SJSA1 (cell line): Measurements from ENCODE around the gene CD68. TPM values are rescaled to one million over a fixed set of nuclear protein-coding genes. Genes with fewer than 3 reads are reported as not detected.
"Not testable (repeated sequence)": the region's sequence is repeated elsewhere in the genome, so short reads cannot be mapped to it uniquely, and the experiment has no call there.

Experiments
- DNase-seq, 2 experiments: peaks; one replicate each; pipeline ENCODE4 v3.0.0-alpha.2; 2015 to 2020; ENCODE audit warnings: low spot score in 2 of 2, low read depth in 1 of 2
- H3K27ac ChIP-seq: fragments of 250-450 bp; sonication (Bioruptor Pico); 2 replicates; pipeline ENCODE4 v1.5.1; 2020; ENCODE audit warnings: mild to moderate bottlenecking, moderate library complexity
- H3K27me3 ChIP-seq: fragments of 250-450 bp; sonication (Bioruptor Pico); replicated peaks from 2 replicates; pipeline ENCODE4 v1.5.1; 2020; ENCODE audit warnings: mild to moderate bottlenecking, moderate library complexity
- H3K36me3 ChIP-seq: fragments of 250-450 bp; sonication (Bioruptor Pico); 2 replicates; pipeline ENCODE4 v1.5.1; 2020; ENCODE audit warnings: mild to moderate bottlenecking
- H3K4me1 ChIP-seq: fragments of 250-450 bp; sonication (Bioruptor Pico); replicated peaks from 2 replicates; pipeline ENCODE4 v1.6.1; 2021; ENCODE audit warnings: mild to moderate bottlenecking
- H3K4me3 ChIP-seq: fragments of 250-450 bp; sonication (Bioruptor Pico); 2 replicates; pipeline ENCODE4 v1.5.1; 2020; ENCODE audit warnings: mild to moderate bottlenecking
- H3K9me3 ChIP-seq: fragments of 250-450 bp; sonication (Bioruptor Pico); replicated peaks from 2 replicates; pipeline ENCODE4 v1.5.1; 2020; ENCODE audit warnings: mild to moderate bottlenecking
- total RNA-seq: library from RNA; depleted of rRNA; stranded (reverse); fragments of >200 nt; shearing (Covaris generic); gene quantifications from 2 replicates; pipeline ENCODE4 v1.2.3, GENCODE V29; 2014

The CD68 gene
- total RNA-seq, 1 experiment from 2014 or later, result 5.2 TPM

- not testable (repeated sequence) for H3K27ac ChIP-seq, DNase-seq, H3K4me1 ChIP-seq, H3K9me3 ChIP-seq, H3K27me3 ChIP-seq, H3K4me3 ChIP-seq
- peaks cover 87% of the 10 kb centered on the region for H3K36me3 ChIP-seq
Measured at GRCh38 chr17:7597561-7597960, 18.1 kb downstream of the CD68 start.

DNA sequence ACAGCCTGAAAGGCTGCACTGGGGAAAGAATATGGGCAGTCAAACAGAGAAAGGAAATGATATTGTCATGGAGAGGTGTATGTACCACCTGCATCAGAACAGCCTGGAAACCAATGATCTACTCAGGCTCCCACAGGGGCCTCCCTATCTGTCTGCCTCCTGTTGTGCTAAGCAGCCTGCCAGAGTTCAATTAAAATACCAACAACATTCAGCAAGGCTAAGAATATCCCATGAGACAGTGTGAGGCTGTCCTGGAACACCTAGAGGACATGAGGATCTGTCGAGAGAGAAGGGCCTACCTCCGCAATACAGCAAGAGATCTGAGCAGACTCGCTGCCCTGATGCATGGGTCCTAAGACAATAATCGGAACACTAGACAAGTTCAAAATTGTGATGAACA is 26.8 kb downstream of the CD68 start:
- Histone ChIP-seq H3K36me3 (peaks cover 47% of the 10 kb centered on the region), H3K27me3 (no peaks in the 10 kb centered on the region), H3K9me3 (no peaks in the 10 kb centered on the region), H3K4me1 (no peaks in the 10 kb centered on the region), H3K4me3 (no peak overlapping the region), H3K27ac (no peak overlapping the region)
- no peak for DNase-seq

DNA sequence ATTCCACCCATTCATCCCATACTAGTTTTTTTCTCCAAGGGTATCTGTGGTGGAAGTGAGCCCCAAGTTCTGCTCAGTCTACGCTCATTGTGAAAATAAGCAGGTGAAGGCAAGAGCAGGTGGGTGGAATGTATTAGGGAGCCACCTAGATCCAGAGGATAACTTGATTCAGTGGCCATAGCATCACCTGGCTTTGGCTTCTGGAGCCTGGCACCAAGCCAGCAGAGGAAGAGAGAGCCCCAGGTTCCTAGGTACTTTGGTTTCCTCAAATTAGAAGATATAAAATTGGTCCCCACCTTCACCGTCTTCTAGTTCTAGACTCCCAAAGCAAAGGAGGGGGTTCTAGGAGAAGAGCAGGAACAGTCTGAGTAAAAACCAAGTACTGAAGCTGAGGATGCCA is 31.2 kb downstream of the CD68 start:
- peaks cover 10% of the 10 kb centered on the region for H3K4me1 ChIP-seq
- no peak overlapping the region for H3K27ac ChIP-seq
- no peak for DNase-seq
- no peaks in the 10 kb centered on the region for H3K9me3 ChIP-seq
- no peak overlapping the region for H3K4me3 ChIP-seq
- no peaks in the 10 kb centered on the region for H3K27me3 ChIP-seq
- peaks cover 31% of the 10 kb centered on the region for H3K36me3 ChIP-seq

GRCh38 chr17:7611635-7612293 is 32.3 kb downstream of the CD68 start:
- Histone ChIP-seq H3K27ac (no peak overlapping the region), H3K9me3 (no peaks in the 10 kb centered on the region), H3K4me3 (no peak overlapping the region), H3K4me1 (peaks cover 10% of the 10 kb centered on the region), H3K36me3 (peaks cover 23% of the 10 kb centered on the region), H3K27me3 (no peaks in the 10 kb centered on the region)
- no peak for DNase-seq

GRCh38 chr17:7612294-7612640 is 32.8 kb downstream of the CD68 start:
- H3K4me1 ChIP-seq, result peaks cover 10% of the 10 kb centered on the region
- H3K9me3 ChIP-seq, result no peaks in the 10 kb centered on the region
- no peak overlapping the region for H3K4me3 ChIP-seq
- no peaks in the 10 kb centered on the region for H3K27me3 ChIP-seq
- no peak overlapping the region for H3K27ac ChIP-seq
- H3K36me3 ChIP-seq, result peaks cover 23% of the 10 kb centered on the region
- DNase-seq, result no peak

GRCh38 chr17:7613769-7614424 is 34.5 kb downstream of the CD68 start:
- peak in 1 of 2 experiments; percentile 38 for DNase-seq
- Histone ChIP-seq H3K27me3 (no peaks in the 10 kb centered on the region), H3K36me3 (peaks cover 23% of the 10 kb centered on the region), H3K4me3 (peak overlapping the region; percentile 83), H3K9me3 (no peaks in the 10 kb centered on the region), H3K4me1 (peaks cover 10% of the 10 kb centered on the region), H3K27ac (peak overlapping the region; percentile 13)

GRCh38 chr17:7614425-7615264 is 35.2 kb downstream of the CD68 start, which contains the start of gene FXR2:
Gene FXR2, minus strand, starts transcription at chr17:7614897. Its CDS starts 365 bp downstream, at chr17:7614532.
- Histone ChIP-seq H3K27me3 (no peaks in the 10 kb centered on the region), H3K9me3 (no peaks in the 10 kb centered on the region), H3K4me1 (peaks cover 10% of the 10 kb centered on the region), H3K4me3 (peak within 1 kb of the TSS; percentile 83), H3K27ac (peak within 1 kb of the TSS; percentile 13), H3K36me3 (peaks cover 20% of the 10 kb centered on the region)
- DNase-seq, result peak; percentile 99 to 100

DNA sequence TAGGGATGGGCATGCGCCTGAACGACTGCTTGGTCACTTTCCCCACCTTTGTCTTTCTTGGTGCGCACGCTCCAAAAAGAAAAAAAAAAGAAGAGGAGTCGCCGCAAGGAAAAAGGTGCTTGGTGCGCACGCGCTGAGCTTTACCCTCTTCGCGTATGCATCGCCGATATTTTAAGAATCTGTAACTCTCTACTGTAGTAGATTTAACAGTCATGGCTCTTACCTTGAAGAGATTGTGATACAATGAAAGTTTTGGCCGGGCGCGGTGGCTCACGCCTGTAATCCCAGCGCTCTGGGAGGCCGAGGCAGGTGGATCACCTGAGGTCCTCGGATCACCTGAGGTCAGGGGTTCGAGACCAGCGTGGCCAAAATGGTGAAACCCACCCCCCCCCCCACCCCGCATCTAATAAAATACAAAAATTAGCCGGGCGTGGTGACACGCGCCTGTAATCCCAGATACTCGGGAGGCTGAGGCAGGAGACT is 35.9 kb downstream of the CD68 start:
- H3K9me3 ChIP-seq, result no peaks in the 10 kb centered on the region
- no peak for DNase-seq
- H3K4me1 ChIP-seq, result peaks cover 10% of the 10 kb centered on the region
- H3K4me3 ChIP-seq, result peak overlapping the region; percentile 25
- peaks cover 17% of the 10 kb centered on the region for H3K36me3 ChIP-seq
- no peak overlapping the region for H3K27ac ChIP-seq
- H3K27me3 ChIP-seq, result no peaks in the 10 kb centered on the region

- no peak for DNase-seq
- H3K36me3 ChIP-seq, result no peaks in the 10 kb centered on the region
- peaks cover 3% of the 10 kb centered on the region for H3K4me1 ChIP-seq
- no peaks in the 10 kb centered on the region for H3K27me3 ChIP-seq
- no peak overlapping the region for H3K27ac ChIP-seq
- H3K9me3 ChIP-seq, result no peaks in the 10 kb centered on the region
- no peak overlapping the region for H3K4me3 ChIP-seq
Measured at GRCh38 chr17:7618608-7619007, 39.2 kb downstream of the CD68 start.

DNA sequence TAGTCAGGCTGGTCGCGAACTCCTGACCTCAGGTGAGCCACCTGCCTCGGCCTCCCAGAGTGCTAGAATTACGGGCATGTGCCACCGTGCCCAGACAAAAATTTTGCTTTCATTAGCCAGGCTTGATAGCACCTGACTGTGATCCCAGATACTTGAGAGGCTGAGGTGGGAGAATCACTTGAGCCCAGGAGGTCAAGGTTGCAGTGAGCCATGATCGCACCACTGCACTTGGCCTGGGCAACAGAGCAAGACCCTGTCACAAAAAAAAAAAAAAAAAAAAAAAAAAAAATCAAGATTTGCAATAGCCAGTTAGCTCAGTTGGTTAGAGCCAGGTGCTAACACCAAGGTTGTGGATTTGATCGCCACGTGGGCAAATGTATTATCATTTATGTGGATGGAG is 41.4 kb downstream of the CD68 start:
- no peaks in the 10 kb centered on the region for H3K36me3 ChIP-seq

DNA sequence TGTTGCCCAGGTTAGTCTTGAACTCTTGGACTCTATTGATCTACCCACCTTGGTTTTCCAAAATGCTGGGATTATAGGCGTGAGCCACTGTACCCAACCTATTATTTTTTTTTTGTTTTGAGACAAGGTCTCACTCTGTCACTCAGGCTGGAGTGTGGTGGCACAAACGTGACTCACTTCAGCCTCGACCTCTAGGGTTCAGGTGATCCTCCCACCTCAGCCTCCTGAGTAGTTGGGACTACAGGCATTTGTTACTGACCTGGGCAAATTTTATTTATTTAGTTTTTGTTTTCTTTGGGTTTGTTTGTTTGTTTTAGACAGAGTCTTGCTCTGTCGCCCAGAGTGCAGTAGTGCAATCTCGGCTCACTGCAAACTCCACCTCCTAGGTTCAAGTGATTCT is 44.2 kb downstream of the CD68 start:
- DNase-seq, result no peak
- H3K4me3 ChIP-seq, result no peak overlapping the region
- H3K4me1 ChIP-seq, result no peaks in the 10 kb centered on the region; the same call in 1 of the 2 replicates
- H3K36me3 ChIP-seq, result no peaks in the 10 kb centered on the region
- no peak overlapping the region for H3K27ac ChIP-seq
- H3K9me3 ChIP-seq, result no peaks in the 10 kb centered on the region
- H3K27me3 ChIP-seq, result no peaks in the 10 kb centered on the region

More for the DNA sequence above, 41.4 kb downstream of the CD68 start:
- DNase-seq, result no peak
- H3K9me3 ChIP-seq, result no peaks in the 10 kb centered on the region
- H3K27ac ChIP-seq, result no peak overlapping the region
- no peak overlapping the region for H3K4me3 ChIP-seq
- H3K4me1 ChIP-seq, result no peaks in the 10 kb centered on the region
- no peaks in the 10 kb centered on the region for H3K27me3 ChIP-seq

GRCh38 chr17:7625749-7626148 is 46.3 kb downstream of the CD68 start:
- not testable (repeated sequence) for H3K36me3 ChIP-seq, H3K4me1 ChIP-seq, H3K27ac ChIP-seq, H3K9me3 ChIP-seq, DNase-seq, H3K4me3 ChIP-seq, H3K27me3 ChIP-seq

GRCh38 chr17:7626307-7626706 is 46.9 kb downstream of the CD68 start:
- DNase-seq, result no peak
- Histone ChIP-seq H3K27ac (no peak overlapping the region), H3K36me3 (no peaks in the 10 kb centered on the region), H3K27me3 (no peaks in the 10 kb centered on the region), H3K4me3 (no peak overlapping the region), H3K4me1 (no peaks in the 10 kb centered on the region; the same call in 1 of the 2 replicates), H3K9me3 (no peaks in the 10 kb centered on the region)

DNA sequence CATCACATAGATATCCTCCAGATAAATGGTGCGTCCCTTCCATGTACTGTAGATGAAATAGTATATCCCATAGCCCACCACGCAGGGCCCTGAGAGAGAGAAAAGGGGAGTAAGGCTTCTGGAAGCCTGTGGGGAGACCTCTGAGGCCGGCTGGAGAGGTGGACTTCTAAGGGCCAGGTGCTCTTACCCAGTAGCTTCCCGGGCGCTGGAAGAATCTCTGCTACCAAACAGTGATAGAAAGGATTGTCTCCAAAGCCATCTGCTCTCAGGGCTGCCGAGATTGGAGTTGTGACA is 47.5 kb downstream of the CD68 start:
- peak overlapping the region; percentile 48 for H3K4me3 ChIP-seq
- no peak overlapping the region for H3K27ac ChIP-seq
- H3K27me3 ChIP-seq, result no peaks in the 10 kb centered on the region
- no peak for DNase-seq
- no peaks in the 10 kb centered on the region for H3K9me3 ChIP-seq
- H3K36me3 ChIP-seq, result no peaks in the 10 kb centered on the region
- H3K4me1 ChIP-seq, result no peaks in the 10 kb centered on the region; the same call in 1 of the 2 replicates
